Liver (tissue), 3 donors: Measurements from ENCODE around the gene IBA57.

Experiments
- CTCF ChIP-seq: fragments of 150-350 bp; IDR thresholded peaks from 2 replicates; pipeline ENCODE4 v1.5.1; 2017; ENCODE audit warnings: improper control_type of control experiment, low read depth, low read length; ENCODE audit not compliant: missing input control
- GABPA ChIP-seq, 2 donors: IDR thresholded peaks in 1 of 2; conservative IDR thresholded peaks in 1 of 2; 2 replicates each; pipeline ENCODE4 v1.6.1; 2016; ENCODE audit warnings: antibody characterized with exemption in 2 of 2, mild to moderate bottlenecking in 1 of 2, moderate library complexity in 1 of 2
- HNF4G ChIP-seq: IDR thresholded peaks from 2 replicates; pipeline ENCODE4 v1.6.1; 2016; ENCODE audit warnings: antibody characterized with exemption
- JUND ChIP-seq, 2 donors: IDR thresholded peaks; 2 replicates each; pipeline ENCODE4 v1.6.1; 2016; ENCODE audit warnings: antibody characterized with exemption in 2 of 2
- REST ChIP-seq: IDR thresholded peaks from 2 replicates; pipeline ENCODE4 v1.6.1; 2016; ENCODE audit warnings: antibody characterized with exemption, mild to moderate bottlenecking
- SP1 ChIP-seq: IDR thresholded peaks from 2 replicates; pipeline ENCODE4 v1.6.1; 2018; ENCODE audit warnings: antibody characterized with exemption, mild to moderate bottlenecking
- TAF1 ChIP-seq: conservative IDR thresholded peaks from 2 replicates; pipeline ENCODE4 v1.6.1; 2016; ENCODE audit warnings: antibody characterized with exemption, mild to moderate bottlenecking
- donor health status: healthy.
- donor health status: healthy.

GRCh38 chr1:228182296-228183030, 16.9 kb downstream of the IBA57 start:
- TF ChIP-seq TAF1 (no peak), CTCF (no peak), REST (no peak), JUND (IDR thresholded peaks at IDR 0.05) (no peak), HNF4G (no peak), GABPA (IDR thresholded peaks at IDR 0.05 in 1 of 2, conservative IDR thresholded peaks at IDR 0.05 in 1 of 2) (no peak), SP1 (no peak)
